Measurements from ENCODE around the gene GPR183. TPM values are rescaled to one million over a fixed set of nuclear protein-coding genes. Genes with fewer than 3 reads are reported as not detected.
A peak's percentile ranks its signal among the peaks of the same experiment; 100 is the strongest.

The GPR183 gene
- total RNA-seq, 2 experiments from 2014 or later = 5.0 to 5.2 TPM

DNA sequence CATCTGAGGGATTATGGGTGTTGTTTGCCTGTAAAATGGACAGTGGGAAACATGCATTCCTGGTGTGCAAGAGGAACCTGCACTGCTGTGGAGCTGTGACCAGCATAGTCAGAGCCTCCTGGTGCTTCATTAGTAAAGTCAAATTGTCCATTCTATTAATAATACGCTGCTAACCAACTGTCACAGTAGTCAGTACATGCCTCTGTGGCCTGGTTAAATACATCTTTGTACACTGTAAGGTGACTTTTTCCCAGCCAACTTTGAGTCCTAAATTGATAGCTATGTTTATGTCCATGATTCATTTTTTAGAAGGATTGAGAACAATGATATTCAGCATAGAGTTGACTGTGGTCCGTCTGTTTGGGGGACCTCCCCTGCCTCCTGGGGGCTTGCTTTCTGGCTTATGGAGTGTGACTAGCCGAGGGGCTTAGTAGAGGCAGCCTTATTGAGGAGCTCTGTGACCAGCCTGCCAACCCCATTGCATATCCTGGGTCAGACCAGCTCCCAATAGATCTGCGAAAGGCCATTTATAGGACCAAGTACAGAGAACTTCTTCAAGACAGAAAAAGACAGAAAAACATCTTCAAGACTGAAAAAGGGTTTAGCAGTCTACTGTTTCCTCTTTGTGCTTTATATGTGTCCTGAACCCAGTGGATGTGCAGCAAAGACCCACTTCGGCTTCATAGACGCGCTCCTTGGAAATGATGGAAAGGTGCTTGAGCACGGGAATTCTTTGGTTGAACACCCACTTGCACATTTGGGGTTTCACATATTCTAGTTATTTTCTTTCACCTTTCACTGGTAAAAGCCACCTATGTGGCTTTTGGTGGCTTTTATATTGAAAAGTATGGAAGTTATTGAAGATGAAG, 4.3 kb downstream of the GPR183 start:
- peaks cover 38% of the 10 kb centered on the region for H3K36me3 Mint-ChIP-seq (ENCODE audit: low read depth)
- CTCF ChIA-PET = interaction anchor here (1.0 to 2.6 kb wide), 8 partner anchors 9 to 49 kb away, joined by 3 to 13 read pairs (median 4); no protein-coding TSS in a partner anchor
- H3K4me3 Mint-ChIP-seq = no peak overlapping the region
- DNase-seq = no peak
- peaks cover 79% of the 10 kb centered on the region for H3K4me1 Mint-ChIP-seq (ENCODE audit: low read depth)
- H3K27ac Mint-ChIP-seq = no peak overlapping the region
- POLR2A ChIA-PET = no interaction called here
- no peak for ATAC-seq
- no peaks in the 10 kb centered on the region for H3K9me3 Mint-ChIP-seq (ENCODE audit: insufficient read depth)
- H3K27me3 Mint-ChIP-seq (ENCODE audit: low read depth) = no peaks in the 10 kb centered on the region

DNA sequence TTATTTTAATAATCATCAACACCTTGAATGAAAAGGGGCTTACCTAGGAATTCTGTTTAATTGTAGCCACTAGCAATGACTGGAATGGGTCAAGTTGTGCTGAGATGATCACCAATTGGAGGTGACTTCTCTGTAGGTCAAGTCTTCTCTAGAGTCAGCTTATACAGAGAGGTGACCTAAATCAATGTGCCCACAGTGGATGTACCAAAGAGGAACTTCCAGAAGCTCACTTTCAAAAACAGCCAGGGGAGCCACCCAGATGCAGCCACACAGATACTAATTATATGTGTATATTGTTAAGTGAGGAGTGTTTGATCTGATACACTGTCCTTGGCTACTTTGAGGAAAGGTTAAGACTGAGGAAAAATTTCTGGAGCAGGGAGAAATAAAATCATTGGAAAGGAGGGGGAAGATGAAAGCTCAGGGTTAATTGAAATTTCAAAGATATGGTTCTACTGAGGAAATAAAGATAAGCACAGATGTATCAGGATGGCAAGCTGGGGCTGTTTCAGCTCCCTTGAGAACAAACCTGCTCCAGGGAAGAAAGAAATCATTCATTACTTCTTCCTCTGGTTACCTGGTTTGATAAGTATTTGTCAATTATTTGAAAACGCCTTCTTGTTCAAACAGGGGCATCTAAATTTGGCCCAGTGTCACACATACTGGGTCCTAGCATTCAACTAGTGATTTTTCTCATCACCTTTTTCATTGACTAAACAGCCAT, 5.1 kb downstream of the GPR183 start:
- H3K27me3 Mint-ChIP-seq (ENCODE audit: low read depth) = no peaks in the 10 kb centered on the region
- no peak for ATAC-seq

DNA sequence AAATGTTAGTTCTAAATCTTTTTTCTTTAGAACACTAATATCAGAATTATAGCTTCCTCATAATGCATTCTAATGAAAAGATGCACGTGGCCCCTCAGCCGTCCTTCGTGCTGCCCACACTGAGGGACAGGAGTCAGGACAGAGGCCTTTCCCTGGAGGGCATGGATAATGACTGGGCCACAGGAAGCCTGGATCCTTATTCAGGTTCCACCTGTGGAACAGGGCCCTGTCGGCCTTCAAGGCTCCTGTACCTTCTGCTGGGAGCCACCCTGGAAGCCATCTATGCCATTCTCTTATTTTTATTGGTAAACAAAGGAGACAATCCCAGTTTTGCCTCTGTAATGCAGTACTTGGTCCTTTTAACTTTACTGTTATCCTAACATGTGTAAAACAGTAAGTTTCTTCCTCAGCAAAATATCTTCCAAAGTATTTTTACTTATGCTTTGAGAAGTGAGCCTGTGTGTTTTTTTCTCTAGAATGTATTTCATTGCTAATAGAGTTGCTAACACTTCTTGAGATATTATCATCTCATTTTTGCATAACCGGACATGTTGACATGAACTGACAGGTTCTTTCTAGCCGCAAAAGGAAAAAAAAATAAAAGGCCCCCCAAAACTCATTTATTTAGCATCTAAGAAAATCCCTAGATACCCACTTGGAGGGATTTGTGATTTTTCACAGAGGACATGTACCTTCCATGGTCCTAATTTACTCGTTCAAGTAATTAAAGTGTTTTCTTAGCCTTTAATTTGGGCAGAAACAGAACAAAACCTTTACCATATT, 6.0 kb downstream of the GPR183 start:
- ChIA-PET POLR2A (no interaction called here), CTCF (interaction anchor here (1.2 to 1.9 kb wide), 3 partner anchors 26 to 51 kb away, joined by 3 to 10 read pairs (median 4); no protein-coding TSS in a partner anchor)
- ATAC-seq (no peak), DNase-seq (no peak)
- Mint-ChIP-seq H3K36me3 (ENCODE audit: low read depth) (peaks cover 40% of the 10 kb centered on the region), H3K4me3 (peak overlapping the region; percentile 3), H3K27me3 (ENCODE audit: low read depth) (no peaks in the 10 kb centered on the region), H3K27ac (no peak overlapping the region), H3K4me1 (ENCODE audit: low read depth) (peaks cover 80% of the 10 kb centered on the region), H3K9me3 (ENCODE audit: insufficient read depth) (no peaks in the 10 kb centered on the region)

More for the DNA sequence above, 5.1 kb downstream of the GPR183 start:
- Mint-ChIP-seq H3K36me3 (ENCODE audit: low read depth) (peaks cover 40% of the 10 kb centered on the region), H3K4me1 (ENCODE audit: low read depth) (peaks cover 79% of the 10 kb centered on the region), H3K9me3 (ENCODE audit: insufficient read depth) (no peaks in the 10 kb centered on the region), H3K4me3 (no peak overlapping the region), H3K27ac (peak overlapping the region; percentile 12)
- POLR2A ChIA-PET = no interaction called here
- CTCF ChIA-PET = interaction anchor here (1.0 to 2.6 kb wide), 7 partner anchors 10 to 50 kb away, joined by 3 to 13 read pairs (median 4); no protein-coding TSS in a partner anchor
- DNase-seq = no peak

DNA sequence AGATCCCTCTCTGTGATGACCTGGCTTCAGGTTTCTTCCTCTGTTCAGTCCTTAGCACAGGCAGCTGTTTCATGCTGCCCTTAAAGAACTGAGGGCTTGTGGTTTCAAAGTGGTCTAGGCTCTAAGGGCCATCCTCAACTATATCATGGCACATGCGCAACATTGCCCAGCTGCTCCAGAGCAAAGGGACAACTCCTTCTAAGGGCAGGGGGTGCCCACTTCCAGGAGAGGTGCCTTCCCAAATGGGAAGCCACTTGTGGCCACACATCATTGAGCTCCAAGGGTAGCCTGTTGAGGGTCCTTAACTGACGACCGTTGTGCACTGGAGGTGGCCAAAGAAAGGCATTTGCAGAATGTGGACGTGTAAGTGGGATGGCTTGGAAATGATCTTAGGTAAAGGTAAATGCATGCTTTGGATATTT, 7.3 kb downstream of the GPR183 start:
- ChIA-PET POLR2A (interaction anchor here (1.4 kb wide), 1 partner anchor 23 kb away, joined by 4 read pairs; no protein-coding TSS in a partner anchor), CTCF (interaction anchor here (0.8 to 4.4 kb wide), 5 partner anchors 11 to 38 kb away, joined by 3 to 17 read pairs (median 3); no protein-coding TSS in a partner anchor)
- no peaks in the 10 kb centered on the region for H3K27me3 Mint-ChIP-seq (ENCODE audit: low read depth)
- H3K4me1 Mint-ChIP-seq (ENCODE audit: low read depth) = peaks cover 82% of the 10 kb centered on the region
- H3K27ac Mint-ChIP-seq = no peak overlapping the region
- no peak for ATAC-seq
- H3K36me3 Mint-ChIP-seq (ENCODE audit: low read depth) = peaks cover 45% of the 10 kb centered on the region
- H3K4me3 Mint-ChIP-seq = no peak overlapping the region
- no peak for DNase-seq
- no peaks in the 10 kb centered on the region for H3K9me3 Mint-ChIP-seq (ENCODE audit: insufficient read depth)

DNA sequence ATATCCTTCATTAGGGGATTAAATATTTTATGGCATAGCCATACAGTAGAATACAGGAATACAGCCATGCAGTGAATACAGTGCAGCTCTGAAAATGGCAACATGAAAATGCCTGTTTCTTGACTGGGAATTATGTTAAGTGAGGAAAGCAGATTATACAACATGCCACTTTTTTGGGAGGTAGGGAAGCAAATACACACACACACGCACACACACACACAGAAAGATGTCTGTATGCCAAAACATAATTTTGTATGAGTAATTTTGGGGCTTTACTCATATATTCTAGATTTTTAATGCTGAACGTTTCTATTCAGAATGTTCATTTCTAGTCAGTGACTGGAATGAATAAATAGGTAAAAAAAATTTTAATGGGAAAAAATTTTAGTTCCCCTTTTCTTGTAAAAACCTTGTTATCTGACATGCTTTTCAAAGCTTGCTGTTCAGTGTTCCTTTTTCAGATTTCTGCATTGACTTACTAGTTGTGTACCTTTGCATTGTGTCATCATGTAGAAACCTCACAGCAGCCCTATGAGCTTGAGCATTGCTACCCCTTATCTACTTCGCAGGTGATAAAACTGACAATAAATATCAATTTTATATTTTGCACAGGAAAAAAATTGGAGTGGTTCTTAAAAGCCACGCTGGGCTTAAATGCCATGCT, 7.8 kb downstream of the GPR183 start:
- Mint-ChIP-seq H3K27me3 (ENCODE audit: low read depth) (no peaks in the 10 kb centered on the region), H3K36me3 (ENCODE audit: low read depth) (peaks cover 46% of the 10 kb centered on the region), H3K4me3 (no peak overlapping the region), H3K27ac (no peak overlapping the region), H3K9me3 (ENCODE audit: insufficient read depth) (no peaks in the 10 kb centered on the region), H3K4me1 (ENCODE audit: low read depth) (peaks cover 79% of the 10 kb centered on the region)
- ChIA-PET POLR2A (interaction anchor here (0.9 to 1.4 kb wide), 2 partner anchors 23 to 53 kb away, joined by 4 read pairs; no protein-coding TSS in a partner anchor), CTCF (interaction anchor here (0.8 to 4.4 kb wide), 6 partner anchors 10 to 137 kb away, joined by 3 to 17 read pairs (median 4); no protein-coding TSS in a partner anchor)
- ATAC-seq = no peak
- no peak for DNase-seq

DNA sequence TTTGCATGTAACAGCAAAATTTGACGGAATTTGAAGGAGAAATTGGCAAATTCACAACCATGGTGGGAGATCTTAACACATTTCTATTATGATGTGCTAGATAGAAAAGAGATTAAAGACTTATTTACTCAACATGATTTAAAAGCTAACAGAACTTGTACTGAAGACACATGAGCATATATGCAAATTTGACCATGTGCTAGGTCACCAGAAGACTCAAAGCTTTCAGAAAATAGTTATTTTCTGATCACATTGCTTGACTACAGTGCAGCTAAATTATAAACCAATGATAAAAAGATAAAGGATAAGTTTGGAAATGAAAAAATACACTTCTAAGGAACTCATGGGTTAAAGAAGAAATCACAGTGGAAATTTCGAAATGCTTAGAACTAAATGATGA, 9.1 kb downstream of the GPR183 start:
- POLR2A ChIA-PET = interaction anchor here (0.9 to 2.0 kb wide), 2 partner anchors 9 to 83 kb away, joined by 4 to 5 read pairs; no protein-coding TSS in a partner anchor
- H3K27me3 Mint-ChIP-seq (ENCODE audit: low read depth) = no peaks in the 10 kb centered on the region
- H3K9me3 Mint-ChIP-seq (ENCODE audit: insufficient read depth) = no peaks in the 10 kb centered on the region
- CTCF ChIA-PET = interaction anchor here (1.1 to 4.4 kb wide), 13 partner anchors 9 to 359 kb away, joined by 3 to 17 read pairs (median 5); partner anchors contain the start of gene GPR183
- DNase-seq (no peak), ATAC-seq (no peak)
- no peak overlapping the region for H3K4me3 Mint-ChIP-seq
- peaks cover 74% of the 10 kb centered on the region for H3K4me1 Mint-ChIP-seq (ENCODE audit: low read depth)
- peaks cover 47% of the 10 kb centered on the region for H3K36me3 Mint-ChIP-seq (ENCODE audit: low read depth)
- H3K27ac Mint-ChIP-seq = peak overlapping the region; percentile 20

DNA sequence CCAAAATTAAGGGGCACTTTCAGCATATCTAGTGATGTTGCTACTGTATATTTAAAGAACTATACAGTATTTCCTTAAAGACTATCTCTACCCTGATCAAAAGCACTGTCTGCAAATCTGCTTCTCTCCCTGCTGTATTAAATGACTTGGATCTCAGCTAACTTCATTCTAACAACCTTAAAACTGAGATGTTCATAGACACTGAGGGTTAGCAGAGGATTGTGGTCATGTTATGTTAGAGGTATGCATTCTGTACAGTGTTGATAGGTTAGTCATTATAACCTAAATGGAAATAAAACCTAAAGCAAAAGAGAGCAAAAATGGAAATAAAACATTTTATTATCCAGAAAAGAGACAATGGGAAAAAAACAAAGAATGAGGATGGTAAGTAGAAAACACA, 9.9 kb downstream of the GPR183 start:
- no peaks in the 10 kb centered on the region for H3K27me3 Mint-ChIP-seq (ENCODE audit: low read depth)
- peaks cover 51% of the 10 kb centered on the region for H3K36me3 Mint-ChIP-seq (ENCODE audit: low read depth)
- peak overlapping the region; percentile 48 for H3K27ac Mint-ChIP-seq
- POLR2A ChIA-PET = interaction anchor here (2.0 kb wide), 1 partner anchor 9 kb away, joined by 4 read pairs; no protein-coding TSS in a partner anchor
- H3K4me3 Mint-ChIP-seq = peak overlapping the region; percentile 77
- peak; percentile 50 for ATAC-seq
- CTCF ChIA-PET = interaction anchor here (0.7 to 4.4 kb wide), 19 partner anchors 8 to 359 kb away, joined by 3 to 17 read pairs (median 5); partner anchors contain the start of gene GPR183
- H3K9me3 Mint-ChIP-seq (ENCODE audit: insufficient read depth) = no peaks in the 10 kb centered on the region
- peaks cover 71% of the 10 kb centered on the region for H3K4me1 Mint-ChIP-seq (ENCODE audit: low read depth)
- no peak for DNase-seq

DNA sequence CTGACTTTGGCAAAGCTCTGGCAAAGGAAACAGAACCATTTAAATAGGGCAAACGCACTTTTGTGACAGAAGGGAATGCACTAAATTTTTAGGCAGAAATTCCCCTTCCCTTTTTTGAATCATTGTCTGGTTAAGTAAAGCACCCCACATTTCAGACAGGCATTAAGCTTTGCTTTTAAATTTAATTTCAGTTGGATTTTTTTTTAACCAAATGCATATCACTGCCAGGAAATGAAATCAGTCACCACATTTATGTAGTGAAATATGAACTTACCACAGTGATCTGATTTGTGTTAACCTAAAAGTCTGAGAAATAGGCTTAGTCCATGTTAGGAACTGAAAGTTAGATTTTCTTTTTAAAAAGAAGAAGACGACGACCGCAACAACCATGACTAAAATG, 10.8 kb downstream of the GPR183 start:
- Mint-ChIP-seq H3K27ac (peak overlapping the region; percentile 97), H3K36me3 (ENCODE audit: low read depth) (peaks cover 48% of the 10 kb centered on the region), H3K9me3 (ENCODE audit: insufficient read depth) (no peaks in the 10 kb centered on the region), H3K27me3 (ENCODE audit: low read depth) (no peaks in the 10 kb centered on the region), H3K4me3 (peak overlapping the region; percentile 77), H3K4me1 (ENCODE audit: low read depth) (peaks cover 65% of the 10 kb centered on the region)
- ChIA-PET POLR2A (interaction anchor here (0.6 to 2.0 kb wide), 3 partner anchors 8 to 138 kb away, joined by 3 to 4 read pairs (median 3); no protein-coding TSS in a partner anchor), CTCF (interaction anchor here (0.7 to 4.4 kb wide), 12 partner anchors 8 to 360 kb away, joined by 3 to 17 read pairs (median 4); no protein-coding TSS in a partner anchor)
- ATAC-seq (peak; percentile 73), DNase-seq (no peak)

DNA sequence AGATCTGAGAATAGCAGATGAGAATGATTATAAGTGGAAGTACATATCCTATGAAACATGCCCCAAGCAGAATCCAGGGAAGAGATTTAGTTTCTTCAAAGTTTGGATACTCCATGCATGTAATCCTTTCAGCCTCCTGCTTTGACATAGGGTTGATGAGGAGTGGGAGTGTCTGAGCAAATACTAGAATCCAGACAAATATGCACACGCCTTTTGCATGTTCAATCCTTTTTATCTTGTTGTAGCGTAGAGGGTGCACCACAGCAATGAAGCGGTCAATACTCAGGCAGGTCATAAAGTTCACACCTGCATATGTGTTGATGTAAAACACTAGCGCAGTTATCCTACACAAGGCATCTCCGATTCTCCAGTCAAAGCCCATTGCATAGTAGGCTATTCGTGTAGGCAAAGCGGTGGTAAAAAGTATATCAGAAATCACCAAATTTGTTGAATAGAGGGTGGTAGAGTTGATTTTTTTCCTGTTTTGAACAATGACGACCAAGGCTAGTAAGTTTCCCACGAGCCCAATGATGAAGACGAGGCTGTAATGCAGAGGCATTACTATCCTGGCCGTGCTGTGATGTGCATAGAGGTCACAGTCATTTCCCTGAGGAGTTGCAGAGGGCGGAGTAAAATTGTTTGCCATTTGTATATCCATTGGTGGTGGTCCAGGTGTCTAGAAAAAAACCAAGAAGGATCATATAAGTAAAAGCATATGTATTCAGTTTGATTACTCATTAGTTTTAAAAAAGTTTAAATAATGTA, 11.5 kb downstream of the GPR183 start:
- ATAC-seq = no peak
- H3K9me3 Mint-ChIP-seq (ENCODE audit: insufficient read depth) = no peaks in the 10 kb centered on the region
- no peaks in the 10 kb centered on the region for H3K27me3 Mint-ChIP-seq (ENCODE audit: low read depth)
- H3K36me3 Mint-ChIP-seq (ENCODE audit: low read depth) = peaks cover 55% of the 10 kb centered on the region
- H3K27ac Mint-ChIP-seq = peak overlapping the region; percentile 60
- H3K4me1 Mint-ChIP-seq (ENCODE audit: low read depth) = peaks cover 69% of the 10 kb centered on the region
- H3K4me3 Mint-ChIP-seq = peak overlapping the region; percentile 19
- ChIA-PET CTCF (interaction anchor here (1.4 to 4.4 kb wide), 6 partner anchors 19 to 119 kb away, joined by 4 to 17 read pairs (median 6); no protein-coding TSS in a partner anchor), POLR2A (interaction anchor here (0.6 to 1.0 kb wide), 3 partner anchors 19 to 138 kb away, joined by 3 read pairs; no protein-coding TSS in a partner anchor)
- no peak for DNase-seq

DNA sequence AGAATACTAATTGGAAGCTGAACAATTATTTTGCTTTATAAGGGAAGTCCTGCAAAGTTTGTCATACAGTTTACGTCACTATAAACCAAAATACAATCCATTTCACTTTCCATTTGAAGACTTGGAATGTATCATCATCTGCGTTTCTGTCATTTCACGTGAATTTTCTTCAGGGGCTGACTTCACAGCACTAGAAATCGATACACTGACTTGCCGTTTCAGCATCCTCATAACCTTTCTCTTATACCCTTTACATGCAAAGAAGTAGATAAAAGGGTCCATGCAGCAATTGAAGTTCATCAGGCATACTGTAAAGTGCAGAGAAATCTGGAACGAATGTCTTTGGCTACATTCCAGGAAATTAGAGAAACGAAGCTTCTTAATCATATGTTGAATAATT, 12.2 kb downstream of the GPR183 start:
- Mint-ChIP-seq H3K27me3 (ENCODE audit: low read depth) (no peaks in the 10 kb centered on the region), H3K27ac (no peak overlapping the region), H3K36me3 (ENCODE audit: low read depth) (peaks cover 56% of the 10 kb centered on the region), H3K9me3 (ENCODE audit: insufficient read depth) (no peaks in the 10 kb centered on the region), H3K4me1 (ENCODE audit: low read depth) (peaks cover 69% of the 10 kb centered on the region), H3K4me3 (no peak overlapping the region)
- ATAC-seq (no peak), DNase-seq (no peak)
- POLR2A ChIA-PET = interaction anchor here (1.0 kb wide), 1 partner anchor 62 kb away, joined by 3 read pairs; no protein-coding TSS in a partner anchor
- CTCF ChIA-PET = interaction anchor here (1.1 to 1.3 kb wide), 2 partner anchors 24 to 26 kb away, joined by 4 read pairs; no protein-coding TSS in a partner anchor
